ENCODE measurements around the gene FLCN.

DNA sequence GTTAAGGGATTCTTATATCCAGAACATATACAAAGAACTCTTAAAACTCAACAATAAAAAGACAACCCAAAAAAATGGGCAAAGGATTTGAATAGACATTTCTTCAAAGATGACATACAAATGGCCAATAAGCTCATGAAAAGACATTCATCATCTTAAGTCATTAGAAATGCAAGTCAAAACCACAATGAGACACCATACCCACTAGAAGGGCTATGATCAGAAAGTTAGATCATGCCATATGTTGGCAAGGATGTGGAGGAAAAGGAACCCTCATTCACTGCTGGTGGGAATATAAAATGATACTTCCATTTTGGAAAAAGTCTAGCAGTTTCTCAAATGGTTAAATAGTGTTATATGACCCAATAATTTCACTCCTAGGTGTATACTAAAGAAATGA is 40.2 kb downstream of the FLCN start:
- TF ChIP-seq CTCF (IDR thresholded peaks at IDR 0.05) (no peak), POLR2A (IDR thresholded peaks at IDR 0.05) (no peak)

All from adrenal gland (tissue), 5 donors.